Stimulated activated CD8-positive, alpha-beta memory T cell treated with anti-CD3 and anti-CD28 coated beads, Interleukin-2, amount 100 ng/mL, for 1 hour (primary cell): ENCODE data around the gene NUBPL.
"Not testable (repeated sequence)": the region's sequence is repeated elsewhere in the genome, so short reads cannot be mapped to it uniquely, and the experiment has no call there.

Experiments used
- DNase-seq, 2 donors: peaks; one replicate each; pipeline ENCODE4 v3.0.0-alpha.2; 2020; ENCODE audit warnings: low read depth in 2 of 2

Gene NUBPL

DNA sequence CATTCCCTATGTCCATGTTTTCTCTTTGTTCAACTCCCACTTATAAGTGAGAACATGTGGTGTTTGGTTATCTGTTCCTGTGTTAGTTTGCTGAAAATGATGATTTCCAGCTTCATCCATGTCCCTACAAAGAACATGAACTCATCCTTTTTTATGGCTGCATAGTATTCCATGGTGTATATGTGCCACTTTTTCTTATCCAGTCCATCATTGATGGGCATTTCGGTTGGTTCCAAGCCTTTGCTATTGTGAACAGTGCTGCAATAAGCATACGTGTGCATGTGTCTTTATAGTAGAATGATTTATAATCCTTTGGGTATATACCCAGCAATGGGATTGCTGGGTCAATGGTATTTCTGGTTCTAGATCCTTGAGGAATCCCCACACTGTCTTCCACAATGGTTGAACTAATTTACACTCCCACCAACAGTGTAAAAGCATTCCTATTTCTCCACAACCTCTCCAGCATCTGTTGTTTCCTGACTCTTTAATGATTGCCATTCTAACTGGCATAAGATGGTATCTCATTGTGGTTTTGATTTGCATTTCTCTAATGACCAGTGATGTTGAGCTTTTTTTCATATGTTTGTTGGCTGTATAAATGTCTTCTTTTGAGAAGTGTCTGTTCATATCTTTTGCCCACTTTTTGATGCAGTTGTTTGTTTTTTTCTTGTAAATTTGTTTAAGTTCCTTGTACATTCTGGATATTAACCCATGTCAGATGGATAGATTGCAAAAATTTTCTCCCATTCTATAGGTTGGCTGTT is 252.7 kb downstream of the NUBPL start:
- not testable (repeated sequence) for DNase-seq

- DNase-seq = no peak
These were observed 258.1 kb downstream of the NUBPL start for GRCh38 chr14:31819281-31819680.

DNA sequence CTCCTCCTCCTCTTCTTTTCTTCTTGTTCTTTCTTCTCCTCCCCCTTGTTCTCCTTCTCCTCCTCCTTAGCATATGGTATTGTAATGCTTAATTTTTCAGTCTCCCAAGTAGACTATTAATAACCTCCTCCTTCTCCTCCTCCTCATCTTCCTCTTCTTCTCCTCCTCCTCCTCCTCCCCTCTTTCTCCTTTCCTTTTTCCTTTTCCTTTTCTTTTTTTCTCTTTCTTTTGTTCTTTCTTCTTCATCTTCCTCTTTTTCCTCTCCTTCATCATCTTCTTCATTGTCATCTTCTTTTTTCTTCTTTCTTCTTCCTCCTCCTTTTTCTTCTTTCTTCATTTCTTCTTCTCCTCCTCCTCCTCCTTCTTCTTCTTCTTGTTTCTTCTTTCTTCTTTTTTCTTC is 264.3 kb downstream of the NUBPL start:
- DNase-seq = no peak

GRCh38 chr14:31827325-31827724 is 266.1 kb downstream of the NUBPL start:
- no peak for DNase-seq

DNA sequence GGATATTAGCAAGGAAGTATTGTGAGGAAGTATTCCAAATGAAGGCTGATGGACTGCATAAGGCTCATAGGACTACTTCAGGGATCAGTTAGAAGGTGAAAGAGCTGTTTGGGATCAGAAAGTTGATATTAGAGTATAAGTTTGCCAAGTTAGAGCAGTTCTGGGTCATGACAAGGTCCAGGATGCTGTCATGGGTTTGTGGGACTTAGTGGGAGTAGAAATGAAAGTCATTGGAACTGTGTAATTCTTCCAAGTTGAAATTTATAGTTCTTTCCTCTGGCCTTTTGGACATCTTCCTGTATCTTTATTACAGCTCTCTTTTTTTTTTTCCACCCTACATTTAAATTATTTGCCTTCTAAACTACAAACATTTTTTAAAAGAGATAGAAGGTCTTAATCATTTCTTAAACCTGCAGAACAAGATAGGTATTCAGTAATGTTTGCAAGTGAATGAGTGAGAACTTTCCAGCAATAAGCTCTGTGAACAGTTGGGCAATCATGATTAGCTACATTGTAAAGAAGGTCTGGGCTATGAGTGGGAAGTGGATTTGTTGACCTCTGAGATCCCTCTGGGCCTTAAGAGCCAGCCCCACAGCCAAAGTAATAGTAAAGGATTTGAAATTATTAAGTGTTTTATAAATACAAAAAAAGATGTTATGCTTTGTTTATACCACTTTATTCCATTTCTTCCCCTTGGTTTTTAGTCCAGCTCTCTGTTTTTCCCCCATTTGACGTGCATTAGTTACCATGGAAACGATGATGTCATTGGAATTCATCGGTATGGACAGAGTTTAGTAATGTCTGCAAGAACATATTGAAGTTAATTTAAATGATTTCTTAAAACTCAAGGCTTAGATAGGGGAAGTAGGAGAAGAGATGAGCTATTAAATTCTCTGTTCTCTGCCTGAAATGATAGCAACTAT is 268.0 kb downstream of the NUBPL start:
- DNase-seq = no peak

DNA sequence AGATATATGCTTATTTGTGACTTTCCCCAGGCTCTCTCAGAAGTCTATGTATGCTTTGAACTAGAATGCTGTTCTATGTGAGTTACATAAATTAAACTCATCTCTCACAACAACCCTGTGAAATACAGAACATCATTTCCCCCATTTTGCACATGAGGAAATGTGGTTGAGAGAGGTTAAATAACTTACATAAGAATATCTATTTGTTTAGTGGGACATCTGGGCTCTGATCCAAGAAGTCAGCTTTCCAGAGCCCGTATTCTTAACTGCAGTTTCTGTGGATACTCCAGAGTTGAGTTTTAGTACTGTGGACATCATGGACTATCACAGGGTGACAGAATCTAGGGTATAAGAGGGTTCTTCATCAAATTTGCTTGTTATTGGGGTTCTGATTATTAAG is 273.4 kb downstream of the NUBPL start:
- DNase-seq = no peak

DNA sequence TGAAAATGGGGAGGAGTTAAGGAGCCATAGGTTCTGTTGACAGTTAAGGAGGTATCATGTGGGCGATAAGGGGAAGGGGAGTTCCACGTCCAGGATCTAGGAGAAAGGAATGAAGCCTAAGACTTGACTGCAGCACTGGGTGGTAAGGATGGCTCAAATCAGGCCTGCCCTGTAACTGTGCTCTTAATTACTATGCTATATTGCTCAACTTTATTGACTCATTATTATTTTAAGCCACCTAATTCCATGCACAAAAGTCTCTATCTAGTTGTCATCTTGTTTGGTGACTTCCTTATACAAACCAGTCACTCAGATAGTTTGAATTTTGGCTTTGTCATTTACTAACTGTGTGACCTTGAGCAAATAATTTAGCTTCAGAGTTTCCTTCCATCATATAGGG is 273.8 kb downstream of the NUBPL start:
- DNase-seq = no peak

GRCh38 chr14:31837031-31837430 is 275.8 kb downstream of the NUBPL start:
- DNase-seq = no peak

GRCh38 chr14:31842899-31843298 is 281.7 kb downstream of the NUBPL start:
- no peak for DNase-seq

DNA sequence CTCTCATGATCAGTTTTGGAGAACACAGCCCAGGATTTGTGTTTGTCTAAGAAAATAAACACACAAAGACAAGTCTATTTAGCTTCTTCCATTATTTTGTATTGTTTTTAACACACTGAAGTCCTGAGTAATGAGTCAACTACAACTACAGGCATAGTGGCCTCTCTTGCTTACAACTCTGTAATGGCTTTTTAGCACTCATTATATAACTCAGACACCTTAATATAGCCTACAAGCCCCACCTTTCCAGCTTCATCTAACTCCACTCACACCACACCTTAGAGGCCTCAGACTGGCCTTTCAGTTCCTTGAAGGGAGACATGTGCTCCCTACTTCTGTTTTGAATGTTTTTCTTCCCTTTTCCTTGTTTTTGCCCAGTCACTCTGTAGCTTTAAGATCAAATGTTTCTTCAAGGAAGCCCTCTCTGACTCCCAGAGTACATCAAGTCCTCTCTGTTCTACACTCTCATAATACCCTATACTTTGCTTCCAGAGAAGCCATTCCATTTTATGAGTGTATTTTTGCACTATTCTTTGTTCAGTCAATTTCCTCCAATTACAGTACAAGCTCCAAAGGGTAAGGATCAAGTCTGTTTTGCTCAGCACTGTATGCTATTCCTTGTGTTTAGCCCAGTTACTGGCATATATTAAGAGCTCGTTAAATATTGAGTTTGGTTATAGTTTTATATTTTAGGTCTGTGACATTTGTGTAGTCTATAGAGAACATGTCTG is 282.3 kb downstream of the NUBPL start:
- no peak for DNase-seq

DNA sequence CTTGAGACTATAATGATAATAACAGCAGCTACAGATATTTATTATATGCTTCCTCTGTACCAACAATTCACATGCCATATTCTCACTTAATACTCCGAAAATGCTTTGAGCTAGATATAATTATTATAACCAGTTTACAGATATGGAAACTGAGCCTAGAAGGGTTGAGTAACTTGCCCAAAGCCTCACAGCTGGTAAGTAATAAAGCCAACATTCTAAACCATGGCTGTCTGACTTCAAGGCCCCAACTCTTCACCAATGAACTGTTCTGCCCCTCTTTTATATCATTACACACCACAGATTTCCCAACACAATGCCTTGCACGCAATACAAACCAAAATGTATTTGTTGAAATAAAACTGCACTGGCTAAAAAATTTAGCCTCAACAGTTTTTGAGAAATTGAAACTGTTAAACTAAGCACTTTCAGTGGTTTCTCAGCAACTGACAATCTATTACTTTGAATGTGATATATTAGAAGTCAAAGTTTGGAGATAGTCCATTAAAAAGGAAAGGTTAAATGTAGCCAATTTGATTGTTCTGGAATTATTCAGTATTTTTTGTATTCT is 293.4 kb downstream of the NUBPL start:
- DNase-seq = no peak

DNA sequence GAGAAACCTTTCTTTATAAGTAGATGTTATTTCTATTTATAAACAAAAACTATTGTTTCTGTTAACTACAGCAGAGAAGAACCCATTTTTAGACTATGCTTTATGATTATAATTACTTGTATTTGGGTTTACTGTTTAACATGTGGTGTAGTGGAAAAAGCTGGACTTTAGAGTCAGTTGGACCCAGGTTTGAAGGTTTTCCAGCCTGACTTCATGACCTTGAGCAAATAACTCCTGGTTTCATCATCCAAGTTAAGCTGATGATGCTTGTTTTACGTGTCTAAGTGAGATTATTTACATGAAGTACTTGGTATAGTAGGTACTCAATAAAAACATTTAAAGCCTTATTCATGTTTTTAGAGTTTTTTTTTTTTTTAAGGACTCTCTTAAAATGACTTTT is 294.1 kb downstream of the NUBPL start:
- DNase-seq = no peak

DNA sequence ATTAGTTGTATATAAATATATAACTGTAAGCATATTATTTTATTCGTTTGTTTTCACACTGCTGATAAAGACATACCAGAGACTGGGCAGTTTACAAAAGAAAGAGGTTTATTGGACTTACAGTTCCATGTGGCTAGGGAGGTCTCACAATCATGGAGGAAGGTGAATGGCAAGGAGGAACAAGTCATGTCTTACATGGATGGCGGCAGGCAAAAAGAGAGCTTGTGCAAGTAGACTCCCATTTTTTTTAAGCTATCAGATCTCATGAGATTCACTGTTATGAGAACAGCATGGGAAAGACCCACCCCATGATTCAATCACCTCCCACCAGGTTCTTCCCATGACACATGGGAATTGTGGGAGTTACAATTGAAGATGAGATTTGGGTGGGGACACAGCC is 294.8 kb downstream of the NUBPL start:
- DNase-seq = not testable (repeated sequence)

GRCh38 chr14:31858868-31859267 is 297.7 kb downstream of the NUBPL start:
- DNase-seq = no peak

DNA sequence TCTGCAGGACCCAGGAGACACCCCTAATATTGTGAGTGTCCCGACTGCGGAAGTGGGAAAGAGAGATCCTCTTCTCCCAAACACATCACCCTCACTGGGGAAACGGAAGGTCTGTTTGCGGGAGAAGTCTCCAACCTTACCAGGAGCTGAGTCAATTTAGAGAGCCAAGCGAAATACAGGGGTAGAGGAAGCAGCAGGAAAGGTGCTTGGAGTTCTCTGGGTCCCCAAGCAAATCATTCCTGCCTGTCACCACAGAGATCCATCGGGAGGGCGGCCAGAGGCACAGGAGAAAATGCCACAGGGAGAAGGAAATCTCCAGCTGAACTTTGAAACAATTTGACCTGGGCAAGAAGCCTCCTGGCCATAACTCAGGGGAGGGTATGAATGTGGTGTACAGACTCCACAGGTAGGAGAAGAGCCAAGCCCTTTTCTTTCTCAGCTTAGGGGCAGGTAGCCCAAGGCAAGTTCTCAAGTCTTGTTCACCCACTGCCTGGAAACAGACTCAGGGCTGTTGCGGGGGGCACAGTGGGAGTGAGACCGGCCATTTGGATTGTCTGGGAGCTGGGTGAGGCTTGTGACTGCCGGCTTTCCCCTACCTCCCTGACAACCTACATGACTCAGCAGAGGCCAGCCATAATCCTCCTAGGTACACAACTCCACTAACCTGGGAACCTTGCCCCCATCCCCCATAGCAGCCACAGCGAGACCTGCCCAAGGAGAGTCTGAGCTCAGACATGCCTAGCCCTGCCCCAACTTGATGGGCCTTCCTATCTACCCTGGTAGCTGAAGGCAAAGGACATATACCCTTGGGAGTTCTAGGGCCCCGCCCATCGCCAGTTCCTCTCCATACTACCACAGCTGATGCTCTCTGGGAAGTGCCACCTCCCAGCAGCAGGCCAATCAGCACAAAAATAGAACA is 304.0 kb downstream of the NUBPL start:
- no peak for DNase-seq

DNA sequence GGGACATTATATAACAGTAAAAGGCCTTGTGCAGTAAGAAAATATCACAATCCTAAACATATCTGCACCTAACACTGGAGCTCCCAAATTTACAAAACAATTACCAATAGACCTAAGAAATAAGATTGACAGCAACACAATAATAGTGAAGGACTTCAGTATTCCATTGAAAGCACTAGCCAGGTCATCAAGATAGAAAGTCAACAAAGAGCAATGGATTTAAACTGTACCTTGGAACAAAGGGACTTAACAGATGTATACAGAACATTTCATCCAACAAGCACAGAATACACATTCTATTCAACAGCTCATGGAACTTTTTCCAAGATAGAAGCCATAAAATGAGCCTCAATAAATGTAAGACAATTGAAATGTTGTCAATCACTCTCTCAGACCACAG is 306.4 kb downstream of the NUBPL start:
- no peak for DNase-seq

DNA sequence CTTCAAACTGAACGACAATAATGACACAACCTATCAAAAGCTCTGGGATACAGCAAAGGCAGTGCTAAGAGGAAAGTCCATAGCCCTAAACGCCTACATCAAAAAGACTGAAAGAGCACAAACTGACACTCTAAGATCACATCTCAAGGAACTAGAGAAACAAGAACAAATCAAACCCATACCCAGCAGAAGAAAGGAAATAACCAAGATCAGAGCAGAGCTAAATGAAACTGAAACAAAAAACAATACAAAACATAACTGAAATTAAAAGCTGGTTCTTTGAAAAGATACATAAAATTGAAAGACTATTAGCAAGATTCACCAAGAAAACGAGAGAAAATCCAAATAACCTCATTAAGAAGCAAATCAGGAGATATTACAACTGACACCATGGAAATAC is 306.9 kb downstream of the NUBPL start:
- DNase-seq = not testable (repeated sequence)

GRCh38 chr14:31876741-31877140 is 315.5 kb downstream of the NUBPL start:
- DNase-seq = no peak

DNA sequence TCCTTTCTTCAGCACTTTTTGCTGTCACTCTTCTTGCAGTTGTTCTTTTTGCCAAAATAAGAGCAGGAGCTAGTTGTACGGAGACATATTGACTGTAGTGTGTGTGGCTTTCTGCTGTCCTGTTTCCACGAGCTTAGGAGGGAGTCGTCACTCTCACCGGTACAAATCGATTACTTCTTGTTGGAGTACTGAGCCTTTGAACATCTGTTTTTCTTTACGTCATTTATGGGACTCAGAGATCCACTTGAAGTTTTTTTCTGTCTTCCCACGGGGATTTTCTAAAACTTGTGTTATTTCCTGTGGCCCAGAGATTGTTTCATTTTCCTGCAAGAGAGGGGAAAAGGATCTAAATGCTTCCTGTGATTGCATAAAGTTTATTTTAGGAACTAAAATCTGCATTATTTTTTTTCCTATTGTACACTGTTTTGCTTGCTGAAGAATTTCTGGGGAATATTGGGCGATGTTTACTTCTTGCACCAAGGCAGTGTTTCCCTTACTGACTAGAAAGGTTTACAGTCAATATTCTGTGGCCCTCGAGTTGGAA is 316.1 kb downstream of the NUBPL start:
- no peak for DNase-seq

DNA sequence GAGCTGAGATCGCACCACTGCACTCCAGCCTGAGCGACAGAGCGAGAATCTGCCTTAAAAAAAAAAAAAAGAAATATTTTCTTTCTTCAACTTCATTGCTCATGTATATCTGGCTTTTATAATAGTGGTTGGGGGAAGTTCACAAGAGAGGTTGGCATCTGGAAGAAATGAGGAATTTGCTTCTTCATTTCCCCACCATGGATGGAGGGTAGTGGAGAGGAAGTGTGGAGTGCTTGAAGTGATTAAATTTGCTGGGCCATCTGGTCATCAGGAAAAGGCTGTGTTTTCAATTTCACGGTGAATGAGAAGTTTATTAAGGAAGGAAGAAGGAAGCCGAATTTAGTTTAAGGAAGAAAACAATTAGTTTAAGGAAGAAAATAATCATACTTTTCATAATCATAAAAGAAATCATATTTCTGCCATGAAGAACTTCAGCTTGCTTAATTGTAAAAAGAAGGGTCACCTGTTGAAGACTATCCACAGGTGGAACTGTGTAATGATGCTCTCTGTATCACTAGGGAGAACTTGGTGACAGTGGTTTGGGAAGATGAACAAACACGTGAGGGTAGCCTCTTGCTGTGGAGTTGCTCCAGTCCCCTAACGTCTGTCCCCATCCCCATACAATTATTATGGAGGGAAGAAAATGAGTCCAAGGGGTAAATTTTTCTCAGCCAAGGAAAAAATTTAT is 318.6 kb downstream of the NUBPL start:
- DNase-seq = no peak
